NCI-H1436 (cell line): Measurements from ENCODE around the gene PSMF1.

Experiments used
- DNase-seq: peaks from one replicate; lab custom pipeline; 2025; lab: John Stamatoyannopoulos, UW

PSMF1 gene

DNA sequence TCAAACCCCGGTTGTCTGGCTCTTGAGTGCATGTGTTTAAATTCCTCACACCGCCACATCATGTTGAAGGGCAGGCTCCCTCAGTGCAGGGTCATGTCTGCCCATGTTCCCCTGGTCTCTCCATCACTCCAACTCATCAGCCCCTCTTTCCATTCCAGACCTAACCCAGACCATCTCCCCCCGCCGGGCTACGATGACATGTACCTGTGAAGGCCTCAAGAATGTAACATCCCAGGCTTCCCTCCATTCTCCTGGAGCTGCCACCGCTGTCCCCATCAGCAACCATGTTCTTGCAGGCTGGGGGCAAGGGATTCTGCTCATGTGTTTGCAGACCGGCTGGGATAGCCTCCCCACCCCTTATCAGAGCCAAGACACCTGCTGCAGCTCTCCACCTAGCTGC is 46.5 kb downstream of the PSMF1 start:
- DNase-seq = no peak

DNA sequence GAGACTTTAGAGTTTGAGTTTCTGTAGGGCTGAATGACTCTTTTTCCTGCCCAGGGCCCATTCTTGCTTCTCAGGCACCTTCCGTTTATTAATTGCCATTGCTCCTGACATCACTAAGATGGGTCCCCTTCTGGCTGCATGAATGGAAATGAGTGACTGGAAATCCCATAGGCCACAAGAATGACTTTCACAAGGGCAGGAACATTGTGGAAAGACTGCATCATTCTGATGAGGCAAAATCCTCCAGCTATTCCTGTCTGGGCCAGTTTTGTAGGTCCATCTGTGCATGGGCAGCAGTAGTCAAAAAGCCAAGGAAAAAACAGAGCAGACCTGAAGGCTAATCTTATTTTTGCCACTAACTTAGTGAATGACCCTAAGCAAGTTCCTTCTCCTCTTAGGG is 47.1 kb downstream of the PSMF1 start:
- DNase-seq = no peak

- no peak for DNase-seq
Measured at GRCh38 chr20:1165941-1166340, 47.5 kb downstream of the PSMF1 start.

DNA sequence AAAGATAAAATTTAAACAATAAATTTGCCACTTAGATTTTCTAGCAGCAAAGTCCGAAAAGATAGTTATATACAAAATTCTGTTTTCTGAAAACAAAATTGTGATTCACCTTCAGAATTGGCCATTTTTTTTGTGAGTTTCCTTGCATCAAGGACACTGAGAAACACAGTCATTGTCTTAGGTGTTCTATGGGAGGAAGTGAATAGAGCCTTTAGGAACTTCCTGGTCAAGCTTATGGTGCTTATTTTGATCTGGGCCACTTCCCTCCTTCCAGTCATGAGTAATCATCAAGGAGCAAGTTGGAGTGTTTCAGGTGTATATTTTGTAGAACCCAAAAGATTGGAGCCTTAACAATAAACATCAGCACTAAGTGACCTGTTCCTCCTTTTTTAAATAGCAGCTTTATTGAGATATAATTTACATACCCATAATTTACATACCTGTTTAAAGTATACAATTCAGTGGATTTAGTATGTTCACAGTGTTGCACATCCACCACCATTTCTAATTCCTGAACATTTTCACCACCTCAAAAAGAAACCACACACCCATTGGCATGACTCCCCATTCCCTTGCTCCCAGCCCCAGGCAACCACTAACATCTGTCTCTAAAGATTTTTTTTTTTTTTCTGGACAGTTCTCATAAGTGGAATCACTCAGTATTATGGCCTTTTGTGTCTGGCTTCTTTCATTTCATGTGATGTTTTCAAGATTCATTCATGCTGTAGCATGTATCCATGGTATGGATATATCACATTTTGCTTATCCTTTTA is 48.7 kb downstream of the PSMF1 start:
- DNase-seq = no peak

- DNase-seq = no peak
Measured at GRCh38 chr20:1169224-1169623, 50.8 kb downstream of the PSMF1 start.

DNA sequence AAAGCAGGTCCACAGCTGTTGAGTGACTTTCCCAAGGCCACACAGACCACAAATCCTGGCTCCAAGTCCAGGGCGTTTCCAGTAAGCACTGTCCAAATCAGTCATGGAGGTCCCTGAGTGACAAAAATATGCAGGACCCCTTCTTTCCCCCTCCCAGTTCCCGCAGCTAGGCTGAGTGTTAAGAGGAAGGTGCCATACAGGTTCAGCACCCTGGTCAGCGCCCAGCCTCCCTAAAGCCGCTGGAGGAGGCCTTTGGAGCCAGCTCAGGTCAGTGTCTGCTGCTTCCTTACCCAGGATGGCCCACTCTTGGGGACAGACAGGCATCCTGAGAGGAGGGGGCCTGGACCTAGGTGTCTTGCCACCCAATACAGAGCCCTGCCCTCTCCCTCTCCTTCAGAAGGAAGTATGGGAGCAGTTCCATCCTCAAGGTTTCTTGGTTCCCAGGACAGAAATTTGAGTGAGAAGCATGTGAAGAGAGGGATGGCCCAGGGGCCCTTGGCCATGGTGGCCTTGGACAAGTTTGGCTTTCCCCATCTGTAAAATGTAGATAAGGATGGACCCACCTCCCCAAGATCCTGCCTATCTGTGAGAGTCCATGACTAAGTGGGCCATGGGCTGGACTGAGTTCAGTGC is 53.2 kb downstream of the PSMF1 start:
- no peak for DNase-seq

DNA sequence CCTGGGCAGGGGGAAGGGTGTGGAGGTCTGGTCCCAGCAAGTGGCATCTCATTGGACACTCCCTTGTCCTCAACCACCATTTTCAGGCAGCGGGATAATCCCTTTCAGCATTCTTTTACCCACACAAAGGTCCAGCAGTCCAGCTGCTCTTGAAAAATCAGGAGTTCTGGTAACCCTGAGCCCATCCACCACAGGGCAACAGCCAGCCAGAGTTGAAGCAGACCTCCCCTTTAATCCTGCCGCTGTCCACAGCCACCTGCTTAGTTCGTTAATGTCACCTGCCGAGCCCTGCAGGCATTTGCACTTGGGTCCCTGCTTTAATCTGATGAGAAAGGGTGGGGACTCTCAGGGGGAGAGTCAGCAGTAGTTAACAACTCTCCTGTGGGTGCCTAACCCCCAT is 55.3 kb downstream of the PSMF1 start:
- DNase-seq = no peak

- DNase-seq = no peak
Measured at GRCh38 chr20:1174787-1175186, 56.4 kb downstream of the PSMF1 start.

GRCh38 chr20:1177680-1178079 is 59.3 kb downstream of the PSMF1 start:
- no peak for DNase-seq

DNA sequence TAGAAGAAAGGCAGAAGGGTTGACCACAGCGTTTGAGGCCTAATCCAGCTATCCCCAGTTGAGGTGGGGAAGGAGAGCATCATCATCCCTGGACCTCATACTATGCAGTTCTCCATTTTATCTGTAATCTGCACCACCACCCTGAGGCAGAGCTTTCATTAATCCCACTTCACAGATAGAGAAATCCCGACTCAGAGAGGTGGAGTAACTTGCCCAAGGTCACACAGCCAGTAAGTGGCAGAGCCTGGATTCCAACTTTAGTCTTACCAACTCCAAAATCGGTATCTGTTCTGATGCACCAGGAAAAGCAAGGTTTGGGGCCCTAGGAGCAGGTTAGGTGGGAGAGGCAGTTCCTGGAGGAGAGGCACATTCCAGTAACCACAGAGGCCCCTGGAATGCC is 59.7 kb downstream of the PSMF1 start:
- no peak for DNase-seq

DNA sequence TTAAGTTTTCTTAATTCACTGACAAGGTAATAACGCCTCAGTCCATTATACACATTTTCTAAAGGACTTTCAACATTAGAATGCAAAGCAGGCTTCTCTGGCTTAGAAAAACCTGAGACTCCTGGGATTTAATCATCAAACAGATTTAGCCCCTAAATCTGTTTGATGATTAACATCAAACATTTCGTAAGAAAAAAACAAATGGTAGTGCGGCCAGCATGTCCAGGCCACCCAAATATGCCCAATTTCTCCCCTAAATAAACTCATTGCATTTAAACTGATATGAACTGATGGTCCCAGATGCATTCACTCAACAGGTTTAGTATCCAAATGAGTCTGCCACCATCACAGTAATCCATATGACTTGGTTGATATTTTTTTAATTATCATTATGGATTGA is 60.2 kb downstream of the PSMF1 start:
- DNase-seq = no peak

- DNase-seq = no peak
Measured at GRCh38 chr20:1180949-1181348, 62.5 kb downstream of the PSMF1 start.

GRCh38 chr20:1182106-1182505 is 63.7 kb downstream of the PSMF1 start:
- DNase-seq = no peak

- DNase-seq = no peak
Measured at GRCh38 chr20:1183153-1183552, 64.8 kb downstream of the PSMF1 start.

DNA sequence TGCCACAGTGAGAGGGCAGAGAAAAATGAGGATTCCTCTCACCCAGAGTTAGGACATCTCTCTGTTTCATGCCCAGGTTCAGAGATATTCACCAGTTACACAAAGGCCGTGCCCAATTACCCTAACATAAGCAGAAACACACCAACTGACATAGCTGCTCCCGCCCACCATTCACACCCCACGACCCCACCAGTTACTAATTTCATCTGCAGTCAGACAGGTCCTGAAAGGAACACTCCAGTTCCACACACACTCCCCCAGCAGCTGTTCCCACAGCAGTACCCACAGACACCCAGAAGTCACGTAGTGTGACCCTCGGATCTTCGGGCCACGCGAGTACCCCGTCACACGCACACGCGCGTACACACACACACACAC is 65.8 kb downstream of the PSMF1 start:
- DNase-seq = no peak

DNA sequence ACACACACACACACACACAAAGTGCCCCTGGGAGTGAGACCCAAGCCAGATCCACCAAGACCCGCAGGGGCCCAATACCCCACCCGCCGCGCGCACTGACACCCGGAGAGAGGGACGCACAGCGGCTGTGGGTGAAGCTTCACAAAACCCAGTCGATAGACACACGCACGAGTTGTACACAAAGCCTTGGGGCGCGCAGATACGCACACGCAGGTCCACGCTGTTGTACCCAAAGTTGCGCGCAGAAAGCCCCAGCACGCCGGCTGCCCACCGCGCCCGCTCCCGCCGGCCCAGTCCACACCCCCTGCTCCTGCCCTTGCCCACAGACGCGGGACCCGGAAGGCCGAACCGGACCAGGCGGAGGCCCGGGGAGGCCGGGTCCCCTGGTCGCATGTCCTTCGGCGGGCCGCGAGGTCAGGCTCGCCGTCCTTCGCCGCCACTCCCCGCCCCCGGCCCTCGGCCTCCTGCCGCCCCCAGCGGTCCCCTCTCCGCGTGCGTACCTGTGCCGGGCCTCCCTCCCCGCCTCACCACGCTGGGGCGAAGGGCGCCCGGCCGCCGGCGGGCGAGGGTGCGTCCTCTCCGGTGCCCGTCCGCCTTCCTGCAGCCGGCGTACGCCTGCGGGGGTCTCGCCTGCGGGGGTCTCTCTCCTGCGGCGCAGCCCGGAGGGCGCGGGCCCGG is 66.4 kb downstream of the PSMF1 start, which contains the start of gene TMEM74B:
Gene TMEM74B (minus strand): TSS at position 344 of the 678 bp plus-strand sequence. CDS start 1,180 bp downstream, outside the sequence.
- no peak for DNase-seq

GRCh38 chr20:1185316-1185741 is 66.9 kb downstream of the PSMF1 start:
- no peak for DNase-seq

DNA sequence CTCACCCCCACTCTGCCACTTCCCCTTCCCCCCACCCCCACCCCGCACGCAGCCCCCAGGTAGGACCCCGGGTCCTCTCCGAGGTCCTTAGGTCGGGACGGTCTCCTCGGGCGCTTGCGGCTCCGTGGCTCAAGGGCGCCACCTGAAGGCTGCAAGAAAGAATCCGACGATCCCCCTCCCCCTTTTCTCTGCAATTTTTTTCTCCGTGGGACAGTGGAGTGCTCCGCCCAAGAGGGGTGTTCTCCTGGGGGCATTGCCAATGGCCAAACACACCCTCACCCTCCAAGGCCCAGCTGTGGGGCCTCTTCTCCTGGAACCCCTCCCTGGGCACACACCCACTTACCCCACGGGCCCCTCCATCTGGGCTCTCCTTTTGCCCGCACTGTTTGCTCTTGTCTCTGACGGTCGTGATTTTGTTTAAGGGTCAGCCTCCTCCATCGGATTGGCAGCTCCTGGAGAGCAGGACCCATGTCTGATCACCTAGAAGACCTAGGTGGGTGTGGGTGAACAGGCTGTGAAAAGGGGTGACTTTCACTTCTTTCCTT is 67.5 kb downstream of the PSMF1 start:
- DNase-seq = peak; percentile 33

DNA sequence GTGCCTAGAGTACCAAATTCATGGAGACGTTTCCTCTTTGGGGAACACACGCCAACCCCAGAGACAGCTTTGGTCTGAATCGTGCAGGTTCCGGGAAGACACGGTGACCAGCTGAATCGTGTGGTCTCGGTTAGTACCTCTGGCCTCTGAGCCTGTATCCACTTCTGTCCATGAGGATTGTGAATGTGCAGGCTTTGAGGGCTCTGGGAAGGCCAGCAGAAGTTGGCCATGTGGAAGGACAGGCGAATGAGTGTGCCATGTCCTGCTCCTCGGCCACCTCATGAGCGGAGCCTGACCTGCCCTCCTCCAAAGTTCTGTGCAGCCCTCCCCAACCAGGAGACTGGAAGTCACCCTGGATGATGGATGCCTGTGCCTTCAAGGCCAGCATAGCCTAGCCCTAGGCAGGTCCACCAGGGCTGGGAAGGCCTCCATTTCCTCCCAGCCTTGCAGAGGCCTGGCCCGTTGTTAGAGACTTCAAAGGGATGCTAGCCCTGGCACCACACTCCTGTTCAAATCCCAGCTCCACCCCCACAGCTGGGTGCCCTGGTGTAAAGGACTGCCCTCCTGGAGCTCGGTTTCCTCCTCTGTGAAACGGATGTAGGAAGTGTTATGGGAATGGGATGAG is 68.1 kb downstream of the PSMF1 start:
- no peak for DNase-seq

DNA sequence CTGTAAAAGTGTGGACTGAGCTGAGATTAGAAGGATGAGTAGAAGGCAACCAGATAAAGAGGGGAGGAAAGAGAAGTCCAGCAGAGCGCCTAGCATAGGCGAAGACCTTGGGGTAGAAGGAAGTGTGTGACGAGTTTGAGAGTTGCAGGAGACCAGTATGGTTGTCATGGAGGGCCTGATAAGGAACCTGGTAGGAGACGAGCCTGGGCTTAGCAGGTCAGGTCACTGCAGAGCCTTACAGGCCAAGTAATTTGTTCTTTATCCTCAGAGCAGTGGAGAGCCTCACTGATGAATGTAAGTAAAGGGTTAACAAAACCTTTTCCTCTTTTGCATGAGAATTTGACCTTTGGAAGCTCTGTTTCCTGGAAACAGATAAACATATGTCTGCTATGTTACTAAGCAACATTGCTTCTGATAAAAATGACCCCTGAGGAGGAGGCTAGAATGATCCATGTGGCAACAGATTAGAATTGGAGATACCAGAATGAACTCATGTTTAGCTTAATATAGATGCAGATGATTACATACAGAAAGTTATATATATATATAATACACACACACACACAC is 69.3 kb downstream of the PSMF1 start:
- no peak for DNase-seq

DNA sequence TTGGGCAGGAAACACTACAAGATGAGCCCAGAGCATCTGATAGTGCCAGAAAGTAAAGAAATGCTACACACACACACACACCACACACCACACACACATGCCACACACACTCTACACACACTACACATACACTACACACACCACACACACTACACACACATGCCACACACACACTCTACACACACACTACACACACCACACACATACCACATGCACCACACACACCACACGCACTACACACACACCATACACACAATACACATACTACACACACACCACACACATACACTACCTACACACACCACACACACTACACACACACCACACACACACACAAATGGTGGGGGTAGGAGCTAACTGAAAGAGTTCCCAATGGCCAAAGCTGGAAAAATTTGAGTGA is 69.9 kb downstream of the PSMF1 start:
- no peak for DNase-seq

DNA sequence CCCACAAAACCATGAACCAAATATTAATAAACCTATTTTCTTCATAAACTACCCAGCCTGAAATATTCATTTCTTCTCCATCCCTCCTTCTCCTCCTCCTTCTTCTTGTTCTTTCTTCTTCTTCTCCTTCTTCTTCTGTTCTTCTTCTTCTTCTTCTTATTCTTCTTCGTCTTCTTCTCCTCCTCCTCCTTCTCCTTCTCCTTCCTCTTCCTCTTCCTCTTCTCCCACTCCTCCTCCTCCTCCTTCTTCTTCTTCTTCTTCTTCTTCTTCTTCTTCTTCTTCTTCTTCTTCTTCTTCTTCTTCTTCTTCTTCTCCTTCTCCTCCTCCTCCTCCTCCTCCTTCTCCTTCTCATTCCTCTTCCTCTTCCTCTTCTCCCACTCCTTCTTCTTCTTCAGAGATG is 71.4 kb downstream of the PSMF1 start:
- no peak for DNase-seq
